Fibroblast of lung (primary cell): ENCODE measurements around the gene IGFL1. TPM values are rescaled to one million over a fixed set of nuclear protein-coding genes. Genes with fewer than 3 reads are reported as not detected.
"Not testable (repeated sequence)": the region's sequence is repeated elsewhere in the genome, so short reads cannot be mapped to it uniquely, and the experiment has no call there.

ENCODE experiments used
- DNase-seq, 2 donors: peaks; one replicate each; pipeline versions ENCODE4 v3.0.0 to v3.0.0-alpha.2; 2010; ENCODE audit warnings: low read depth in 2 of 2
- H2AFZ ChIP-seq: 2 replicates; pipeline ENCODE4 v1.5.1; 2012; ENCODE audit warnings: low read length, control low read depth, inconsistent platforms
- H3K27ac ChIP-seq: 2 replicates; pipeline ENCODE4 v1.5.1; 2011; ENCODE audit warnings: low read length, control low read depth; ENCODE audit not compliant: insufficient read depth
- H3K27me3 ChIP-seq: 2 replicates; pipeline ENCODE4 v1.5.1; 2011; ENCODE audit warnings: mild to moderate bottlenecking, low read length; ENCODE audit not compliant: control insufficient read depth, insufficient read depth
- H3K36me3 ChIP-seq: 2 replicates; pipeline ENCODE4 v1.5.1; 2011; ENCODE audit warnings: low read length; ENCODE audit not compliant: control insufficient read depth, insufficient read depth
- H3K4me1 ChIP-seq: 2 replicates; pipeline ENCODE4 v1.5.1; 2011; ENCODE audit warnings: low read length; ENCODE audit not compliant: control insufficient read depth, insufficient read depth; ENCODE audit errors: extremely low read depth
- H3K4me2 ChIP-seq: 2 replicates; pipeline ENCODE4 v1.5.1; 2011; ENCODE audit warnings: low read length, control low read depth; ENCODE audit not compliant: insufficient read depth; ENCODE audit errors: extremely low read depth
- H3K4me3 ChIP-seq, 4 experiments: fragments of 200-600 bp in 1 of 4; sonication (generic) in 1 of 4; replicated peaks in 1 of 4; 2 replicates each; pipeline ENCODE4 v1.5.1; 2011 to 2016; ENCODE audit warnings: low read length in 4 of 4, low read depth in 3 of 4, mild to moderate bottlenecking in 3 of 4, control low read depth in 2 of 4, inconsistent platforms in 1 of 4, mixed read lengths in 1 of 4; ENCODE audit not compliant: insufficient read depth in 1 of 4; ENCODE audit errors: control extremely low read depth in 1 of 4
- H3K79me2 ChIP-seq: 2 replicates; pipeline ENCODE4 v1.5.1; 2012; ENCODE audit warnings: mild to moderate bottlenecking, low read length, inconsistent platforms; ENCODE audit not compliant: control insufficient read depth, insufficient read depth
- H3K9ac ChIP-seq: 2 replicates; pipeline ENCODE4 v1.5.1; 2011; ENCODE audit warnings: mild to moderate bottlenecking, low read length, control low read depth; ENCODE audit not compliant: insufficient read depth
- H3K9me3 ChIP-seq: 2 replicates; pipeline ENCODE4 v1.5.1; 2012; ENCODE audit warnings: low read depth, low read length; ENCODE audit not compliant: control insufficient read depth, insufficient read depth
- H4K20me1 ChIP-seq: 2 replicates; pipeline ENCODE4 v1.5.1; 2011; ENCODE audit warnings: low read length; ENCODE audit not compliant: control insufficient read depth, insufficient read depth; ENCODE audit errors: extremely low read depth
- EZH2 ChIP-seq: IDR thresholded peaks from 2 replicates; pipeline ENCODE4 v1.5.1; 2012; ENCODE audit warnings: low read length, control low read depth, mild to moderate bottlenecking; ENCODE audit errors: missing control alignments
- polyA plus RNA-seq, 2 donors: library from polyadenylated mRNA; depleted of rRNA in 1 of 2; stranded (reverse) in 1 of 2; unstranded in 1 of 2; fragments of >200 nt; gene quantifications; 2 replicates each; pipeline ENCODE4 v1.2.1, GENCODE V29; 2011 to 2012; ENCODE audit warnings: missing spikeins in 1 of 2
- total RNA-seq: library from RNA; depleted of rRNA; stranded (reverse); fragments of >200 nt; gene quantifications from 2 replicates; pipeline ENCODE4 v1.2.1, GENCODE V29; 2014
- TF ChIP-seq, protein P1 (sequence below), 2 donors: IDR thresholded peaks in 1 of 2; conservative IDR thresholded peaks in 1 of 2; 1 replicate in 1 of 2; 2 replicates in 1 of 2; pipeline ENCODE4 v1.5.1; 2011 to 2012; ENCODE audit warnings: low read length in 2 of 2, control low read depth in 1 of 2, inconsistent platforms in 1 of 2, low read depth in 1 of 2, mild to moderate bottlenecking in 1 of 2

The IGFL1 gene
- total and polyA plus RNA-seq, 2 donors (not counting 1 experiment from before 2014, with no cell fraction given): not detected

DNA sequence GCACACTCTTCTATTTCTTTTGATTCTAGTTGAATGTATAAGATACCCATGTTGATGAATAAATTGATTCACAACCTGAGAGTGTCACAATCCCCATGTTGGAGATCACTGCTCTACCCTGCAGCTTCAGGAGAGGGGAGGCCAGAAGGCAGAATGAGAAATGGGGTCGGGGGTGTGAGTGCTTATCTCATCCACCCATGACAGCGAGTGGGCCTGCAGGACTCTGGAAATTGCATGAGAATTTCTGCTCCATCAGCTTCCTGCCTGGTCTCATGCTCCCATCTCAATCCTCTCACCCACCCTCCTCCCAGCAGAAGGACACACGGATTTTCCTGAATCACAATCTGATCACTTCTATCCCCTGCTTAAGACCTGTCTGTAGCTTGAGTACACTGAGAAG lies 22.9 kb upstream of the IGFL1 start:
- H3K4me1 ChIP-seq: no peaks in the 10 kb centered on the region
- H4K20me1 ChIP-seq: no peaks in the 10 kb centered on the region
- peaks cover 6% of the 10 kb centered on the region for H3K27me3 ChIP-seq
- no peak overlapping the region for H3K4me3 ChIP-seq
- no peak for DNase-seq
- TF ChIP-seq, protein P1, sequence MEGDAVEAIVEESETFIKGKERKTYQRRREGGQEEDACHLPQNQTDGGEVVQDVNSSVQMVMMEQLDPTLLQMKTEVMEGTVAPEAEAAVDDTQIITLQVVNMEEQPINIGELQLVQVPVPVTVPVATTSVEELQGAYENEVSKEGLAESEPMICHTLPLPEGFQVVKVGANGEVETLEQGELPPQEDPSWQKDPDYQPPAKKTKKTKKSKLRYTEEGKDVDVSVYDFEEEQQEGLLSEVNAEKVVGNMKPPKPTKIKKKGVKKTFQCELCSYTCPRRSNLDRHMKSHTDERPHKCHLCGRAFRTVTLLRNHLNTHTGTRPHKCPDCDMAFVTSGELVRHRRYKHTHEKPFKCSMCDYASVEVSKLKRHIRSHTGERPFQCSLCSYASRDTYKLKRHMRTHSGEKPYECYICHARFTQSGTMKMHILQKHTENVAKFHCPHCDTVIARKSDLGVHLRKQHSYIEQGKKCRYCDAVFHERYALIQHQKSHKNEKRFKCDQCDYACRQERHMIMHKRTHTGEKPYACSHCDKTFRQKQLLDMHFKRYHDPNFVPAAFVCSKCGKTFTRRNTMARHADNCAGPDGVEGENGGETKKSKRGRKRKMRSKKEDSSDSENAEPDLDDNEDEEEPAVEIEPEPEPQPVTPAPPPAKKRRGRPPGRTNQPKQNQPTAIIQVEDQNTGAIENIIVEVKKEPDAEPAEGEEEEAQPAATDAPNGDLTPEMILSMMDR (conservative IDR thresholded peaks at IDR 0.05 in 1 of 2, IDR thresholded peaks at IDR 0.05 in 1 of 2; ENCODE audit: low read depth in 1 of 2, low read length in 2 of 2): no peak
- no peak for TF ChIP-seq EZH2
- H3K36me3 ChIP-seq: no peaks in the 10 kb centered on the region
- H3K4me2 ChIP-seq: no peak overlapping the region
- no peak overlapping the region for H2AFZ ChIP-seq
- H3K79me2 ChIP-seq: no peaks in the 10 kb centered on the region
- no peak overlapping the region for H3K9ac ChIP-seq
- H3K27ac ChIP-seq: no peak overlapping the region
- H3K9me3 ChIP-seq: no peaks in the 10 kb centered on the region

DNA sequence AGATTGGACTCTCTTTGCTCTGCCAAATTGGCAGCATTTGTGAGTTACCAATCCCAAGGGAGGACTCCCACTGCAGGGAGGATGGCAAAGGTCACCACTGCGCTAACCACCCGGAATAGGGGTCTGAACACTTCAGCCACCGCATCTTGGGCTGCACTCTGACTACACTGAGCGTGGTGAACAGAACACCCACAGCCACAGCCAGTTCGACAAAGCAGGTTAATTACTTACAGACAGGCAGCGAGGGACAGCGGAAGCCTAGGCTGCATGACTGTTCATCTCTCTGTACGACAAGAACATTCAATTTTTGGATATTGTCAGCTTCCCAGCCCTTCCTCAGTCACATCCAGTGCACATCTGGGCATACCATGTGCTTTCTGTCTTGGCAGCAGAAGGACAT lies 21.7 kb upstream of the IGFL1 start:
- H3K9ac ChIP-seq, H3K79me2 ChIP-seq, H3K4me1 ChIP-seq, H3K36me3 ChIP-seq, H3K4me2 ChIP-seq, DNase-seq, H3K27me3 ChIP-seq, H3K27ac ChIP-seq, H3K9me3 ChIP-seq, H3K4me3 ChIP-seq, H4K20me1 ChIP-seq, H2AFZ ChIP-seq: not testable (repeated sequence)

DNA sequence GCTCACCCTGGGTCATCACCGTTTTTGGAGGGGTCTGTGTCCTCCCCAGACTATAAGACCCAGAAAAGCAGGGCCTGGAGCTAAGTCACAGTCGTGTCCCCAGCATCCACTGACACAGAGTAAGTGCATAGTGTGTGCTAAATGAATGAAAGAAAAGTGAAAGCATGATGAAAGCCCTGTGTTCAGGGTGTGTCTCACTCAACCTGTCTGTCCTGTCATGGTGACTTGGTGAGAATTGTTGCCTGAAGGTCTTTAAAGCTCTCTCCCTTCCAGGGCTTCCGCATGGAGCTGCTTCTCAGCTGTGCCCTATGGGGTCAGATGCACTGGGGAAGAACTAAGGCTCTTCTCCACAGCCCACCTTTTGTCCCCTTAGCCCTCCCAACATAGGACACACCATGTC lies 20.5 kb upstream of the IGFL1 start:
- no peak for TF ChIP-seq EZH2
- TF ChIP-seq, protein P1 (conservative IDR thresholded peaks at IDR 0.05 in 1 of 2, IDR thresholded peaks at IDR 0.05 in 1 of 2; ENCODE audit: low read depth in 1 of 2, low read length in 2 of 2): no peak
- no peak overlapping the region for H3K27ac ChIP-seq
- H3K27me3 ChIP-seq: peaks cover 6% of the 10 kb centered on the region
- no peaks in the 10 kb centered on the region for H3K4me1 ChIP-seq
- H2AFZ ChIP-seq: no peak overlapping the region
- no peak overlapping the region for H3K9ac ChIP-seq
- H3K9me3 ChIP-seq: no peaks in the 10 kb centered on the region
- no peaks in the 10 kb centered on the region for H3K36me3 ChIP-seq
- no peak for DNase-seq
- no peaks in the 10 kb centered on the region for H4K20me1 ChIP-seq
- H3K79me2 ChIP-seq: no peaks in the 10 kb centered on the region
- H3K4me2 ChIP-seq: no peak overlapping the region
- no peak overlapping the region for H3K4me3 ChIP-seq

DNA sequence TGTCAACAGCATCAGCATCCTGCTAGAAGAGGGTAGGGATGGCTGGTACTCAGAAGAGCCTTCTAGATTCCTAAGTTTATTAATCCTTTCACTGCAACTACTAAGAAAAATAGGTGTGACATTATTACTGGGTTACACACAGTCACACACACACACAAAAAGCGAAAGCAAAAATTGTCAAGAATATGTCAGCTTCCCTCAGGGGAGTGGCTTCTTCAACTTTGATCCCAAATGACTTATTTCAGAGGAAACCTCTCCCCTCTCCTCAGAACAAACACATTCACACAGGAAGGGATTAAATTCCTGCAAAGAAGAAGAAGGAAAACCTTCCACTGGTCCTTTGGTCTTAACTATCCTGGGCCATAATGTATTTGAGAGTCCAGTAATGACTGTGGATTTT lies 20.1 kb upstream of the IGFL1 start:
- Histone ChIP-seq H3K36me3 (no peaks in the 10 kb centered on the region), H3K4me2 (no peak overlapping the region), H3K79me2 (no peaks in the 10 kb centered on the region), H2AFZ (no peak overlapping the region), H3K4me1 (no peaks in the 10 kb centered on the region), H4K20me1 (no peaks in the 10 kb centered on the region), H3K9me3 (no peaks in the 10 kb centered on the region), H3K27me3 (peaks cover 6% of the 10 kb centered on the region), H3K27ac (no peak overlapping the region), H3K4me3 (no peak overlapping the region), H3K9ac (no peak overlapping the region)
- no peak for DNase-seq
- no peak for TF ChIP-seq EZH2
- TF ChIP-seq, protein P1 (conservative IDR thresholded peaks at IDR 0.05 in 1 of 2, IDR thresholded peaks at IDR 0.05 in 1 of 2; ENCODE audit: low read depth in 1 of 2, low read length in 2 of 2): no peak
